Measurements from ENCODE around the gene URI1. TPM values are rescaled to one million over a fixed set of nuclear protein-coding genes. Genes with fewer than 3 reads are reported as not detected.
"Not testable (repeated sequence)": the region's sequence is repeated elsewhere in the genome, so short reads cannot be mapped to it uniquely, and the experiment has no call there.

The URI1 gene
- total and polyA plus RNA-seq, 2 donors, result 51.4 to 59.6 TPM

GRCh38 chr19:29962793-29963192 lies 20.8 kb downstream of the URI1 start:
- H3K27ac ChIP-seq (ENCODE audit: low read depth in 1 of 2, low read length in 1 of 2), result peak overlapping the region in 1 of 2 donors; percentile 41
- no peaks in the 10 kb centered on the region for H3K36me3 ChIP-seq (ENCODE audit: control insufficient read depth in 2 of 2, insufficient read depth in 2 of 2, low read length in 1 of 2)
- no peak overlapping the region for H3K4me3 ChIP-seq (ENCODE audit: low read length in 2 of 2)
- peak in 3 of 9 donors; percentile 18 to 51 (median 21) for DNase-seq (ENCODE audit: low read depth in 6 of 9, low spot score in 9 of 9)
- 65% methylated on average over 2 of the region's 2 CpGs for WGBS
- H3K4me1 ChIP-seq (ENCODE audit: control insufficient read depth in 2 of 2, insufficient read depth in 2 of 2, low read length in 2 of 2), result peaks cover 0 to 11% of the 10 kb centered on the region in 2 donors
- H3K27me3 ChIP-seq (ENCODE audit: control insufficient read depth in 2 of 2, insufficient read depth in 1 of 2, low read length in 1 of 2), result no peaks in the 10 kb centered on the region
- H3K9me3 ChIP-seq (ENCODE audit: control insufficient read depth in 2 of 2, insufficient read depth in 1 of 2, low read length in 1 of 2), result no peaks in the 10 kb centered on the region

DNA sequence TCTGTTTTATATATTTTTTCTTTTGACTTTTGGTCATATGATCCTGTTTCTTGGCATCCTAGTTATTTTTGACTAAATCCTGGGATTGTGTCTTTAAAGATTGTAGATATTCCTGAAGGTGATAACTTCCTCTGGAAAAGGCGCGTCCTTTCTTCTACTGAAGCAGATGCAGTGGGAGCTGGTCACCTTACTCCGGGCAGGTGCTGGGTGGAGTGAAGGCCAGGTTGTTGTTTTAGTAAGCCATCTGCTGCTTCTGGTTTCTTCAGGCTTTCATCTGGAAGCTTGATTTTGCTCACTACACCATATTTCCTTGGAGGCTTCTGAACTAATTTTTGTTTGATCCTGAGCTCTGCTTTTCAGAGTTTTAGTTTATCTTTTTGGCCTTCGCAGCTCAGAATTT lies 21.5 kb downstream of the URI1 start:
- WGBS, result 92% methylated on average over 4 of the region's 4 CpGs
- peak overlapping the region in 1 of 2 donors; percentile 70 for H3K27ac ChIP-seq (ENCODE audit: low read depth in 1 of 2, low read length in 1 of 2)
- no peaks in the 10 kb centered on the region for H3K27me3 ChIP-seq (ENCODE audit: control insufficient read depth in 2 of 2, insufficient read depth in 1 of 2, low read length in 1 of 2)
- no peaks in the 10 kb centered on the region for H3K9me3 ChIP-seq (ENCODE audit: control insufficient read depth in 2 of 2, insufficient read depth in 1 of 2, low read length in 1 of 2)
- H3K36me3 ChIP-seq (ENCODE audit: control insufficient read depth in 2 of 2, insufficient read depth in 2 of 2, low read length in 1 of 2), result no peaks in the 10 kb centered on the region
- no peak overlapping the region for H3K4me3 ChIP-seq (ENCODE audit: low read length in 2 of 2)
- DNase-seq (ENCODE audit: low read depth in 6 of 9, low spot score in 9 of 9), result peak in 1 of 9 donors; percentile 26
- peaks cover 0 to 11% of the 10 kb centered on the region in 2 donors for H3K4me1 ChIP-seq (ENCODE audit: control insufficient read depth in 2 of 2, insufficient read depth in 2 of 2, low read length in 2 of 2)

- no peak overlapping the region for H3K4me3 ChIP-seq (ENCODE audit: low read length in 2 of 2)
- DNase-seq (ENCODE audit: low read depth in 6 of 9, low spot score in 9 of 9), result no peak
- 96% methylated on average over 5 of the region's 5 CpGs for WGBS
- no peaks in the 10 kb centered on the region for H3K36me3 ChIP-seq (ENCODE audit: control insufficient read depth in 2 of 2, insufficient read depth in 2 of 2, low read length in 1 of 2)
- peaks cover 0 to 11% of the 10 kb centered on the region in 2 donors for H3K4me1 ChIP-seq (ENCODE audit: control insufficient read depth in 2 of 2, insufficient read depth in 2 of 2, low read length in 2 of 2)
- no peaks in the 10 kb centered on the region for H3K27me3 ChIP-seq (ENCODE audit: control insufficient read depth in 2 of 2, insufficient read depth in 1 of 2, low read length in 1 of 2)
- no peaks in the 10 kb centered on the region for H3K9me3 ChIP-seq (ENCODE audit: control insufficient read depth in 2 of 2, insufficient read depth in 1 of 2, low read length in 1 of 2)
- H3K27ac ChIP-seq (ENCODE audit: low read depth in 1 of 2, low read length in 1 of 2), result peak overlapping the region in 1 of 2 donors; percentile 70
Measured at GRCh38 chr19:29964171-29964570, 22.1 kb downstream of the URI1 start.

DNA sequence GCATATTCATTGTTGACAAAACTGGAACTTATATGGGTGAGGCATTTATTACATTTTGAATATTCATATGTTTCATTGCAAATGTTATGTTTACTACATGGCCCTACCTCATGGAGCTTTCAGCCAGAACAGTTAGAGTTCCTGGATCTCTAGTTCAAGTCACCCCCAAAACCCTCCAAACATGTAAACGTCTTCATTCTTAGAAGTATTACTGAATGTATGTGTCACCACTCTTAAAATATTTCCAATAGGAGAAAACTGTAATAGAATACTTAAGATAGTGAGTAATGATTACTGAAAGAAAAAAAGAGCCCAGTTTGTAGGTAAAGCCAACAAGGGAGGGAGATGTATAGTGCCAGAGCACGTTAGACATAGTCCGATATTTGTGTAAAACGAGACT lies 23.5 kb downstream of the URI1 start:
- Histone ChIP-seq H3K9me3 (ENCODE audit: control insufficient read depth in 2 of 2, insufficient read depth in 1 of 2, low read length in 1 of 2) (no peaks in the 10 kb centered on the region), H3K4me3 (ENCODE audit: low read length in 2 of 2) (no peak overlapping the region), H3K36me3 (ENCODE audit: control insufficient read depth in 2 of 2, insufficient read depth in 2 of 2, low read length in 1 of 2) (no peaks in the 10 kb centered on the region), H3K4me1 (ENCODE audit: control insufficient read depth in 2 of 2, insufficient read depth in 2 of 2, low read length in 2 of 2) (peaks cover 0 to 11% of the 10 kb centered on the region in 2 donors), H3K27me3 (ENCODE audit: control insufficient read depth in 2 of 2, insufficient read depth in 1 of 2, low read length in 1 of 2) (no peaks in the 10 kb centered on the region), H3K27ac (ENCODE audit: low read depth in 1 of 2, low read length in 1 of 2) (no peak overlapping the region)
- 97% methylated on average over 4 of the region's 4 CpGs for WGBS
- no peak for DNase-seq (ENCODE audit: low read depth in 6 of 9, low spot score in 9 of 9)

DNA sequence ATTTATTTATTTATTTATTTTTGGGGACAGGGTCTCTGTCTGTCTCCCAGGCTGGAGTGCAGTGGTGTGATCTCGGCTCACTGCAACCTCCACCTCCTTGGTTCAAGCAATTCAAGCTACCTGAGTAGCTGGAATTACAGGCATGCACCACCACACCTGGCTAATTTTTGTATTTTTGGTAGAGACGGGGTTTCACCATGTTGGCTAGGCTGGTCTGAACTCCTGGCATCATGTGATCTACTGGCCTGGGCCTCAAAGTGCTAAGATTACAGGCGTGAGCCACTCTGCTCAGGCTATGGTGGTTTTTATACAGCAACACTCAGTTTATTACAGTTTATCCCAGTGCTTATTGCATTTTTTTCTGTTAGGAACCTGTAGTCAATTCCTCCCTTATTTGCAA lies 24.1 kb downstream of the URI1 start:
- peaks cover 0 to 11% of the 10 kb centered on the region in 2 donors for H3K4me1 ChIP-seq (ENCODE audit: control insufficient read depth in 2 of 2, insufficient read depth in 2 of 2, low read length in 2 of 2)
- 93% methylated on average over 3 of the region's 3 CpGs for WGBS

DNA sequence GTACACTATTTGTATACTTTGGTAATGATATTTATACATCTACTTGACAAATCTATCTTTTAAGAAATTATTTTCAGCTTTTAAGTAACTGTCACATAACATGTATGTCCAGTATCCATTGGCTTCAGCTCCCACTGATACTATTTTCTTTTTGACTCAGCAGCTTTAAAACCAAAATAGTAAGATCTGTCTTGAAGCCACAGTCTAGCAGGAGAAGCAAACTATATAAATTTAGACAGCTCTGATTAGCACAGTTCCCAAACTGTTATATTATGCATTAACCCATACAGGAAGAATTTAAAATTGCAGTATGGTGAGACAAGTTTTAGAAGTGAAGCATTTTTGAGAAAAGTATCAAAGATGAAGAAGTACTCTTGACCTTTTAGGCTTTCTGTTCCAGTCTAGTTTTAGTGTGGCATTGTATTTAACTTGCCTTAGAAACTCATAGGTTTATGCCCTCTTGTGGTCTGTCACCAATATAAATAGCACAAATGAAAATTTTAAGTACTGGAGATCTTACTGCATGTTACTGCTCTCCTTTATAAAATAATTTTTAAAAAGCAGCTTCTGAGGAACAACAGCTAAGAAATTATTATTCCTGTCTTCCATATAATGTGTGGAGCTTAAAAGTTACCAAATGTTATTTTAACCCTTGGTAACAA lies 24.7 kb downstream of the URI1 start:
- DNase-seq (ENCODE audit: low read depth in 6 of 9, low spot score in 9 of 9), result peak in 1 of 9 donors; percentile 21
- no peaks in the 10 kb centered on the region for H3K36me3 ChIP-seq (ENCODE audit: control insufficient read depth in 2 of 2, insufficient read depth in 2 of 2, low read length in 1 of 2)
- H3K27me3 ChIP-seq (ENCODE audit: control insufficient read depth in 2 of 2, insufficient read depth in 1 of 2, low read length in 1 of 2), result no peaks in the 10 kb centered on the region
- H3K9me3 ChIP-seq (ENCODE audit: control insufficient read depth in 2 of 2, insufficient read depth in 1 of 2, low read length in 1 of 2), result no peaks in the 10 kb centered on the region
- H3K27ac ChIP-seq (ENCODE audit: low read depth in 1 of 2, low read length in 1 of 2), result no peak overlapping the region
- H3K4me1 ChIP-seq (ENCODE audit: control insufficient read depth in 2 of 2, insufficient read depth in 2 of 2, low read length in 2 of 2), result peaks cover 0 to 11% of the 10 kb centered on the region in 2 donors
- H3K4me3 ChIP-seq (ENCODE audit: low read length in 2 of 2), result no peak overlapping the region

More for the DNA sequence above, 24.1 kb downstream of the URI1 start:
- not testable (repeated sequence) for H3K9me3 ChIP-seq (ENCODE audit: control insufficient read depth in 2 of 2, insufficient read depth in 1 of 2, low read length in 1 of 2); H3K36me3 ChIP-seq (ENCODE audit: control insufficient read depth in 2 of 2, insufficient read depth in 2 of 2, low read length in 1 of 2); DNase-seq (ENCODE audit: low read depth in 6 of 9, low spot score in 9 of 9); H3K27ac ChIP-seq (ENCODE audit: low read depth in 1 of 2, low read length in 1 of 2); H3K4me3 ChIP-seq (ENCODE audit: low read length in 2 of 2); H3K27me3 ChIP-seq (ENCODE audit: control insufficient read depth in 2 of 2, insufficient read depth in 1 of 2, low read length in 1 of 2)

- DNase-seq (ENCODE audit: low read depth in 6 of 9, low spot score in 9 of 9), result no peak
- WGBS, result 61% methylated on average over 3 of the region's 3 CpGs
- peaks cover 0 to 11% of the 10 kb centered on the region in 2 donors for H3K4me1 ChIP-seq (ENCODE audit: control insufficient read depth in 2 of 2, insufficient read depth in 2 of 2, low read length in 2 of 2)
Measured at GRCh38 chr19:29967623-29968022, 25.6 kb downstream of the URI1 start.

GRCh38 chr19:29969891-29970290 lies 27.9 kb downstream of the URI1 start:
- Histone ChIP-seq H3K36me3 (ENCODE audit: control insufficient read depth in 2 of 2, insufficient read depth in 2 of 2, low read length in 1 of 2) (no peaks in the 10 kb centered on the region), H3K4me3 (ENCODE audit: low read length in 2 of 2) (no peak overlapping the region), H3K4me1 (ENCODE audit: control insufficient read depth in 2 of 2, insufficient read depth in 2 of 2, low read length in 2 of 2) (no peaks in the 10 kb centered on the region), H3K9me3 (ENCODE audit: control insufficient read depth in 2 of 2, insufficient read depth in 1 of 2, low read length in 1 of 2) (no peaks in the 10 kb centered on the region), H3K27ac (ENCODE audit: low read depth in 1 of 2, low read length in 1 of 2) (no peak overlapping the region), H3K27me3 (ENCODE audit: control insufficient read depth in 2 of 2, insufficient read depth in 1 of 2, low read length in 1 of 2) (no peaks in the 10 kb centered on the region)
- no peak for DNase-seq (ENCODE audit: low read depth in 6 of 9, low spot score in 9 of 9)
- WGBS, result 96% methylated on average over 3 of the region's 3 CpGs

More at GRCh38 chr19:29967623-29968022, 25.6 kb downstream of the URI1 start:
- no peak overlapping the region for H3K4me3 ChIP-seq (ENCODE audit: low read length in 2 of 2)
- H3K27ac ChIP-seq (ENCODE audit: low read depth in 1 of 2, low read length in 1 of 2), result no peak overlapping the region
- H3K36me3 ChIP-seq (ENCODE audit: control insufficient read depth in 2 of 2, insufficient read depth in 2 of 2, low read length in 1 of 2), result no peaks in the 10 kb centered on the region
- no peaks in the 10 kb centered on the region for H3K27me3 ChIP-seq (ENCODE audit: control insufficient read depth in 2 of 2, insufficient read depth in 1 of 2, low read length in 1 of 2)
- no peaks in the 10 kb centered on the region for H3K9me3 ChIP-seq (ENCODE audit: control insufficient read depth in 2 of 2, insufficient read depth in 1 of 2, low read length in 1 of 2)

- no peaks in the 10 kb centered on the region for H3K27me3 ChIP-seq (ENCODE audit: control insufficient read depth in 2 of 2, insufficient read depth in 1 of 2, low read length in 1 of 2)
- H3K36me3 ChIP-seq (ENCODE audit: control insufficient read depth in 2 of 2, insufficient read depth in 2 of 2, low read length in 1 of 2), result no peaks in the 10 kb centered on the region
- H3K9me3 ChIP-seq (ENCODE audit: control insufficient read depth in 2 of 2, insufficient read depth in 1 of 2, low read length in 1 of 2), result no peaks in the 10 kb centered on the region
- H3K27ac ChIP-seq (ENCODE audit: low read depth in 1 of 2, low read length in 1 of 2), result no peak overlapping the region
- WGBS, result 93% methylated on average over 2 of the region's 2 CpGs
- DNase-seq (ENCODE audit: low read depth in 6 of 9, low spot score in 9 of 9), result no peak
- no peak overlapping the region for H3K4me3 ChIP-seq (ENCODE audit: low read length in 2 of 2)
- H3K4me1 ChIP-seq (ENCODE audit: control insufficient read depth in 2 of 2, insufficient read depth in 2 of 2, low read length in 2 of 2), result no peaks in the 10 kb centered on the region
Measured at GRCh38 chr19:29971002-29971401, 29.0 kb downstream of the URI1 start.

Data from thymus (tissue), 11 donors.